Cardiac septum (tissue), 1 donor: ENCODE results near the gene PKMYT1. TPM values are rescaled to one million over a fixed set of nuclear protein-coding genes. Genes with fewer than 3 reads are reported as not detected.

Experiments
- DNase-seq: peaks from one replicate; pipeline ENCODE4 v3.0.0-alpha.2; 2020; ENCODE audit warnings: low spot score
- intact Hi-C: fragments of 100-400 bp; cut with DNase I; formaldehyde crosslinking; loops from one replicate; pipeline ENCODE4 v1.14.0; 2022
- total RNA-seq: library from RNA; stranded (reverse); fragmentation: NEBNext Ultra II Directional; extraction: Animal tissue kit (Norgen Biotek cat#: 25700); gene quantifications from one replicate; pipeline ENCODE4 v1.2.1, GENCODE V29; 2021
- donor health status: DM: no; HTN: no; CAD: no.

PKMYT1 gene
- total RNA-seq, 1 donor from 2014 or later = 1.8 TPM

DNA sequence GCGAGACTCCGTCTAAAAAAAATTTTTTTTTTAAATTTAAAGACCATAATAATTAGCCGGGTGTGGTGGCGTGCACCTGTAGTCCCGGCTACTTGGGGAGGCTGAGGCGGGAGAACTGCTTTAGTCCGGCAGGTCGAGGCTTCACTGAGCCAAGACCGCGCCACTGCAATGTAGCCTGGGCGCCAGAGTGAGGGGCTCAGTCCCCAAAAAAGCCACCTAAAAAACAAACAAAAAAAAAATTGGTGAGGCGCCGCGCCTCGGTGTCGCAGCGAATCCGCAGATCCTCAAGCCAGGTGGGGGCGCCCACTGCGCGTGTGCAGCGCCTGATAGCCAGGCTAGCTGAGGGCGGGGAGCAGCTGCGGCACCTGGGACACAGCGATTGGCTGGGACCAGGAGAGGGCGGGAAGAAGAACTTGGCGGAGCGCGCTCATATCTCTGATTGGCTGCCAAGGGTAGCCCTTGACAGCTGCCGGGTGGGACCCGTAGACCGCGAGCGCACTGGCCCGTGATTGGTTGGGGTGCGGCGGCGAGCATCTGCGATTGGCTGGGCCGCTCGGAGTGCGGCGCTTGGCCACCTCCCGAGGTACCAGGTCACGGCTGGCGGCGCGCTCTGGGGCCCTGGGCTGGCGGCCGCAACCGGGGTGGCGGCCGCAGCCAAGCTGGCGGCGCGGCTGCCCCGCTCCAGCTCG, 23.5 kb upstream of the PKMYT1 start:
- peak; percentile 99 for DNase-seq
- intact Hi-C loops = loop anchor here (2.0 kb wide), 1 partner anchor 17 kb away; the partner anchor contains the start of gene TNFRSF12A

DNA sequence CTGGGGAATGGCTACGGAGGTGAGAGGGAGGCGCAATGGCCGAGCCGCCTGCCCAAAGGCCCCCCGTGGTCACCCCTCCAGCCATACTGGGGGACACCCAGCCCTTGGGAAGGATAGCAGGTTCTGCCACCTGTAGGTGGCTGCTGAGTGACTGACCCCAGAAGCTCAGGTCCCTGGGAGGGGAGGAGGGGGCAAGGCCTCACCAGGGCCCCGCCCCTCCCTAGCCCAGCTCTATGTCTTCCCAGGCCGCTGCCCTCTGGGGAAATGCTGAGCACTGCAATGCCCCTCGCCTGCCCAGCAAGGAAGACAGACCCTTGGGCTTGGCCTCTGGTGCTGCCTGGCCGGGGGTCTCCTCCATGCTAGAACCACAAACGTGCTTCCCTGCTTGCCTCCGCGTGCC, 21.1 kb upstream of the PKMYT1 start:
- intact Hi-C loops = no loop called here
- no peak for DNase-seq

DNA sequence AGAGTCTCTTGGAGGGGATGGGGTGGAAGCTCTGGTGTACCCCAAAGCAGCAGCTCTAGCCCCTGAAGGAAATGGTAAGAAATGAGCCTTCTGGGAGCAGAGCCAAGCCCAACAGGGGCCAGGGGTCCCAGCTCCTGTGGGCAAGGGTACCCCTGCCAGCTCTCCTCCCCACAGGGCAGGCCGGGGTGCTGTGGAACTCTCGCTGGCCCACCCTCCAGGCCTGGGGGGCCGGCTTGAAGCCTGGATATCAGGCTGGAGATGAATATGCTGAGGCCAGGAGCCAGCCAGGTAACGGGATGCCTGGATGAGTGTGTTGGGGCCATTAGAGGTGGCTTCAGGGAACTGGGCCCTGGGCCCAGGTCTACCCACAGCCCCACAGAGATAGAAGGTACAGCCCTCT, 20.3 kb upstream of the PKMYT1 start:
- no peak for DNase-seq
- intact Hi-C loops = no loop called here

DNA sequence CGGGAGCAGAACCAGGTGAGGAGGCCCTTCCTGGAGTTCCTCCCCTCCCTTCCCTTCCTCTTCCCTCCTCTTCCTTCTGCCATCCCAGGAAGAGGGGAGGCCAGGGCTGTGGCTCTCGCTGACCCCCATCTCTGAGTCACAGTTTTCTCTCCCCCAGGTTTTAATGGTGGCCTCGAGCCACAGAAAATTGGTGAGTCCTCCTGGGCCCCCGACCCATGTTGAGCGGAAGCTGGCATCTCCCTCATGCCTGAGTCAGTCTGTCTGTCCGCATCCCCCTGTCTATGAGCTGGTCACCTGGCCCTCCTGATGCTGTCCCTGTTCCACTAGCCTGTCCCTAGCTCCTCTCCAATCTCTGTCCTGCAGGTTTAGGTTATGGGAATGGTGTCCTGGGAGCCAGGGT, 19.7 kb upstream of the PKMYT1 start:
- no peak for DNase-seq
- intact Hi-C loops = no loop called here

DNA sequence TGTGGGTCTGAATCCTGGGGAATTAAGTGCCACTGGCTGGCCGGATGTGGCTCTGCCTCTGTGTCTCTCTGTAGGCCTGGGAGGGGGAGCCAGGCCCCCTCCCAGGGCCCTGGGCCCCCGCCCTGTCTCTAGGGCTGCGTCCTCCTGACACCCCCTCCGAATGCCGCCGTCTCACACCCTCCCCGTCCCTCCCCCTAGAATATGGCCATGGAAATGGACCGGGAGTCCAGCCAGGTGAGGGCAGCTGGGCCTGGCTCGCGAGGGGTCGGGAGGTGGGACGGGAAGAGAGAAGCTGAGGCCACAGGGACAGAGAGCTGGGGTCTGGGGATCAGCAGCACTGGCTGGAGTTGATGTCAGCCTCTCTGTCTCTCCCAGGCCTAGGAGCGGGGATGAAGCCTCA, 16.1 kb upstream of the PKMYT1 start:
- no peak for DNase-seq
- intact Hi-C loops = no loop called here

DNA sequence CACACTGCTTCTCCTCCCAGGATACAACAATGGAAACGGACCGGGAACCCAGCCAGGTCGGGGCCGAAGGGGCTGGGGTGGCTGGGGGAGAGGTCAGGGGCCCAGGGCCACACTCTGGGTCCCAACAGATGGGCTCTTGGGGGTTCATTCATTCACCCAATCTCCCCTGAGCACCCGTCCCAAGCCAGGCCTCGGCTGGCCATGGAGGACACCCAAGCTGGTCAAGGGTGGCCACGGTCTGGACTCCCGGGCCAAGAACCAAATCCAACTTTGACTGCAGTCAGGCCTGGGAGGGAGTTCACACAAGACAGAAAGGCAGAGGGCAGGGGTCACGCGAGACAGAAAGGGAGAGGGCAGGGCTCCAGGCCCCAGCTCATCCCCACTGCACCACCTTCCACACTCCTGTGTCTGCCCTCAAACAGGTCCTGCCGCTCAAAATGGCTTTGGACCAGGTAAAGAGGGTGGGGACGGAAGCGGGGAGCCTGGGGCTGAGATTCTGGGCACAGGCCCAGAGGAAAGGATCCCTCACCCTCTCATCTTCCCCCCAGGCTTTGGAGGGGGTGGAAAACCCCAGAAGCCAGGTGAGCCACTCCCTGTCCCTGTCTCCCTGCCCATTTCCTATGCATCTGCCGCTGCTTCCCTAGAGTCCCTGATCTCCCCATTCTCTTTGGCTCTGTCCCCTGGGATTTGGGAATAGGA, 12.3 kb upstream of the PKMYT1 start:
- no peak for DNase-seq
- intact Hi-C loops = no loop called here

DNA sequence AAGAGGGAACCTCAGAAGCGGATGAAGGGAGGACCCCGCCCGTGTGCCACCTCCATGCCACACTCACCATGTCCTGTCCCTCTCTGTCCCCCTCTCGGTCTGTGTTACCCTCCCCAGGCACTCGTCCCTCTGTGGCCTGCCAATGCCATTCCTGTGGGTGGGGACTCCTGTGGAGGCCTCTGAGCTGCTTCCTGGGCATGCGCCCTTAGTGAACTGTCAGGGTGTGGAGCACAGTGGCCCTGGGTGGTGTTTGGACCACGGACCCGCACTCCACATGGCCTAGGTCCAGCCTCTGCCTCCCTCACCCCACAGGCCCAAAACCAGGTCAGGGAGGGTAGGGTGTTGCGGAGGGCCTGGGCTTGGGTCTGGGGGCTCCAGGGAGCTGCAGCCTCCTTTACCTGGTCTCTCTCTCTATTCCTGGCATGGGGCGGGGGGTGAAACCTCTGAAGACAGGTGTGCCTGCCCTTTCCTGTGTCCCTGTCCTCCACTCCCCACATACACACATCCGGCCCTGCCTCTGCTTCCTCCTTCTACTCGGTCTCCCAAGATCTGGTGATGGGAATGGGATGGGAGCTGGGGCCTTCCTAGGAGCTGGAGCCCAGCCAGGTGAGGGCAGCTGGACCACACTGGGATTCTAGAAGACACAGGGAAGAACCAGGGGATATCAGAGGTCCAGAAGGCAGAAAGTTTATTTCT, 11.5 kb upstream of the PKMYT1 start:
- intact Hi-C loops = no loop called here
- DNase-seq = no peak

DNA sequence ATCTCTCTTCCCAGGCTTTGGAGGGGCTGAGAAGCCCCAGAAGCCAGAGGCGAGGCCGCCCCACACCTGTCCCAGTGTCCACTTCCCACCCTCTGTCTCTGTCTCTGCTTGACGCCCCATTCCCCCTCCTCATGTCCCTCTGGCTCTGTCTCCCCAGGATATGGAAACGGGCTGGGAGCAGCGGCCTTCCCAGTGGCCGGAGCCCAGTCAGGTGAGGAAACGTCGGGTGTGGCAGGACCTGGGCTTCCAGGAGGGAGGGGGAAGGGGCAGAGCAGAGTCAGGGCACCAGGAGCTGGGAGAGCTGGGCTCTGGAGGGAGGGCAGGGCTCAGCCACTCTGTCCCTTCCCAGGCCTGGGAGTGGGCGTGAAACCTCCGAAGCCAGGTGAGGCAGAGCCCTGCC, 10.6 kb upstream of the PKMYT1 start:
- intact Hi-C loops = no loop called here
- DNase-seq = no peak

DNA sequence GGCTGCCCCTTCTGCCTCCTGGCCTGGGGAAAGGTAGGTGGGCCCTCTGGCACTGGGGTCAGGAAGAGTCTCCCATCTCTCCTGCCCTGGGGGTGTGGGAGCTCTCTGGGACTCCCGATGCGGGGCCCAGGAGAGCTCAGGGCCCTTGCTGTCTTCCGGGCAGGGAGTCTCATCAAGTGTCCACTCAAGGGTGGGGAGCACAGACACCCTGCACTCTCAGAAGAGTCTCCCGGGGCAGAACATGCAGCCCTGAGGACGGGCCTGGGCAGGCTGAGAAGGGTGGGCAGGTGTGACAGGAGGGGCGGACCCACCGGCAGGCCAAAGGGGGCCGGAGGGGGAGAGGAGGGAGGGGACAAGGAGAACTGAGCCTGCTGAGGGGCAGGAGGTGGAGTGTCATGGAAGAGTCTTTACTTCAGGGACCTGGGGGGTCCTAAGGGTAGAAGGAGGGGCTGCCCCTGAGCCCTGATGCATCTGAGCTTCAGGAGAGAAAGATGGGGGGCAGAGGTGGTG, 8.4 kb upstream of the PKMYT1 start:
- intact Hi-C loops = no loop called here
- DNase-seq = no peak

DNA sequence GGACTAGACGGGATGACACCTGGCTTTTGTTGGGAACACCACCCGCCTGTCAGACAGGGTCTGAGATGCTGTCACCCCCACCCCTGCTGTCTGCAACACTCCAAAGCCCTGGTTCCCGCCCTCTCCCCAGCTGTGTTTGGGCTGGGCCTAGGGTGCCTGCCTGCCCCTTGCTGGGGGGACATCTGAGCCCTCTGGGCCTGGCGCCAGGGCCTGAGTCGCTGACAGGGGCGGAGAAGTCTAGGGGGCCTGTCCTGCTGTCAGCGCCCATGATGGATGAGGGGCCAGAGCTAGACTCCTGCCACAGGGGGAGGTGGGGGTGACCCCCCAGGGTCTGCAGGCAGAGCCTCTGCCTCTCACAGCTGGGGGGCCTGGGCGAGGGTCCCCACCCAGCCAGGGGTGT, 7.6 kb upstream of the PKMYT1 start:
- intact Hi-C loops = no loop called here

DNA sequence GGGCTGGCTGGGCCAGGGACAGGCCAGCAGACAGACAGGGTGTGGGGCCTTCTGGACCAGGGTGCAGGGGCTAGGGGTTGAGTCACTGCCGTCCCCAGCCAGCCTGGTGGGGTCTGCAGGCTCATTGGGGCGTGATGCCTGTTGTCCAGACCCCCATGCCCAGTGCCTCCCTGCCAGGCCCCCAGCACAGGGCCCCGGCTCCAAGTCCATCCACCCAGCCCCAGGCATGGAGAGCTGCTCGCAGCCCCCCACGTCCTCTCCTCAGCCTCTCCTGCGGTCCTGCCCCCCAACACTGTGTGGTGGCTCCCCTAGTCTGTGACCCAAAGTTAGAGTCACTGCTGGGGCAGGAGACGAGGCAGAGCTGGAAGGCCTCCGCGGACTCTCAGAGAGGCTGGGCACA, 7.0 kb upstream of the PKMYT1 start:
- intact Hi-C loops = no loop called here
- no peak for DNase-seq

More for the DNA sequence above, 7.6 kb upstream of the PKMYT1 start:
- no peak for DNase-seq

DNA sequence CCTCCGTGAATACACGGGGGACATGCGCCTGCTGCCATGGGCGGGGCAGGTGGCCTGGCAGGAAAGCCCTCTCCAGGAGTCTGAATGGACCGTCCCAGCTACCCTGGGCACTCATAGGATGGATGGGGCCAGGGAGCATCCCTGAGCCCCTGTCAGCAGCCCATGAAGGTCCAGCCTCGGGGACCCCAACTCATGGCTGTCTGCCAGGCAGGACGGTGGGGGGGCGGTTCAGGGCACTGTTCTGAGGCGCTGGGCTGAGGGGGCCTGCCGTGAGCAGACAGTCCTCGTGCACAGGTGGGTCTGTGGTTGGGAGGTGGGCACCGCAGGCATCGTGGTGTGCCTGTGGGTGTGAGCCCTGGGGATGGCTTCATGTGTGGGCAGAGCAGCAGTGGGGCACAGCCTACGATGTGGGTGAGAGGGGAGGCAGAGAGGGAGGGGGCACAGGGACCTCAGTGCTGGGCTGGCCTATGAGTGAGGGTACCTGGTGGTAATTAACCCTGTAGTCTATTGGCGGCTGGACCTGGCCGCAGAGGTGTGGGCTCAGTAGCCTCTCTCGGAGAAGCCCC, 6.5 kb upstream of the PKMYT1 start:
- intact Hi-C loops = no loop called here
- no peak for DNase-seq

DNA sequence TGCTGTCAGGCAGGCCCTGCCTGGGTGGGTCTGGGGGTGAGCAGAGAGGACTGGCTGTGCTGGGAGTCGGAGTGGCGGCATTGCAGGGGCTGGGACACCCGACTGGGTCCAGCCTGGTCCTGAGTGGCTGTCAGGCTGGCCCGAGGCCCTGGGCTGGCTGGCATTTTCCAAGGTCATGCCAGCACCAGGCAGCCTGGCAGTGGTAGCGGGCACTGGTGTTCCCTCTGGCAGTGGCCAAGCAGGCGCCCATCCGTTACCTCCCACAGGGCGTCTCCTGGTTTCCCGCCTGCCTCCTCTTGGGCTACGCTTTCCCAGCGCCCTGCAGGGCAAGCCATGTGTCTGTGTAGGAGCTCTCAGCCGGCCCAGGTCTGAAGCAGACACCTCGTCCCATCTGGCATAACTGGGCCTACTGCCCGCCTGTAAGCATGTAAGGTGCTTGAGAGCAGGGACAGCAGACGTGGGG, 5.7 kb upstream of the PKMYT1 start:
- peak; percentile 83 for DNase-seq
- intact Hi-C loops = no loop called here

DNA sequence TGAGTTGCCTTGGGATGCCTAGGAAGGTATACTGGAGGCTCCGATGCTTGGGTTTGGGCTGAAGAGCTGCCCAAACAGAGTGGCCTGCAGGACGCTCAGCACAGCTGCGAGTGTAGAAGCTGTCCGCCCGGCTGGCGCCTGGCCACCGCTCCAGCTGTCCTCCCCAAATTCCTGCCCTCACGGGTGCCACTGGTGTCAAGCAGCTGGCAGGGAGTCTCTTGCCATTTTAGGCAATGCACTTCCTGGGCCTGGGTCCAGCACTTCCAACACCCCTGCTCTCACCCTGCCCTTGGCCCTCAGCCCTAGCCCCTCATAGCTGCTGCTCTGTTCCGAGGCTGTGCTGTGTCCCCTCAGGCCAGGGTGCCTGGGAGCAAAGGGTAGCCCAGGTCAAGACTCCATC, 5.2 kb upstream of the PKMYT1 start:
- no peak for DNase-seq

DNA sequence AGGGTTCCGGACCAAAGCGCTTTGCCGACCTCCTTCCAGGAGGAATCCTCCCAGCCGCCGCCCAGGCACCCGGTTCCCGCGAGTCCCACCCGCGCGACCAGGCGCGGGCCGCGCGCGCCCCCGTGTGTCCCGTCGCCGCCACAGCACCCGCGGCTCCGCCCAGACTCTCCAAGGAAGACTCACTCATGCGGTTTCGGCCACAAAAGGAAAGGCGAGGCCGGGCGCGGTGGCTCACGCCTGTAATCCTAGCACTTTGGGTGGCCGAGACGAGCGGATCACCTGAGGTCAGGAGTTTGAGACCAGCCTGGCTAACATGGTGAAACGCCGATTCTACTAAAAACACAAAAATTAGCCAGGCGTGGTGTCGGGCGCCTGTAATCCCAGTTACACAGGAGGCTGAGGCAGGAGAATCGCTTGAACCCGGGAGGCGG, 3.5 kb upstream of the PKMYT1 start:
- intact Hi-C loops = no loop called here
- peak; percentile 91 for DNase-seq

More for the DNA sequence above, 5.2 kb upstream of the PKMYT1 start:
- intact Hi-C loops = no loop called here

DNA sequence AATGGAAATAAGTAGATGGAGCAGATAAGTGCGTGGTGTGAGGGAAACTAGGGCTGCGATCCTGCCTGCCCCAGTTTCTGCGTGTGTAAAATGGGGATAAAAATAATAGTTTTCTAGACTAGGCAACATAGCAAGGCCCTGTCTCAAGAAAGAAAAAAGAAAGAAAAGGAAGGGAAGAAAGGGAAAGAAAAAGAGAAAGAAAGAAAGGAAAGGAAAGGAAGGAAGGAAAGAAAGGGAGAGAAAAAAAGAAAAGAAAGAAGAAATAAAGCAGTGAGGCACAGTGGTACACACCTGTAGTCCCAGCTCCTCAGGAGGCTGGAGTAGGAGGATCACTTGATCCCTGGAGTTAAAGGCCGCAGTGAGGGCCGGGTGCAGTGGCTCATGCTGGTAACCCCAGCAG, 2.2 kb upstream of the PKMYT1 start:
- intact Hi-C loops = no loop called here
- no peak for DNase-seq

DNA sequence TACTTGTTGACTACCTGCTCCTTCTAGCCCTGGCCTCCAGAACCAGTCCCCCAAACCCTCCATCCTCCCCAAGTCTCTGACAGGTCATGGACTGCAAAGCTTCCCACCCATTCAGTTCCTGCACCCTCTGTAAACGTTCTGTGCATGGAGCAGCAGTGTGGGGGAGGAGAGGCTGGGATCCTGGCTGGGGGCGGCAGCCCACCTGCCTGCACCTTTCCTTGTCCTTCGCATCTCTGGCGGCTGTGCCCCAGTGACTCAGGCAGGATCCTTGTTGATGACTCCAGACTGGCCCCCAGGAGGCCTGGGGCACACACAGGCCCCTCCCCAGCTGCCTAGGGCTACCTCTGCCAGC, 1.6 kb upstream of the PKMYT1 start:
- intact Hi-C loops = no loop called here

DNA sequence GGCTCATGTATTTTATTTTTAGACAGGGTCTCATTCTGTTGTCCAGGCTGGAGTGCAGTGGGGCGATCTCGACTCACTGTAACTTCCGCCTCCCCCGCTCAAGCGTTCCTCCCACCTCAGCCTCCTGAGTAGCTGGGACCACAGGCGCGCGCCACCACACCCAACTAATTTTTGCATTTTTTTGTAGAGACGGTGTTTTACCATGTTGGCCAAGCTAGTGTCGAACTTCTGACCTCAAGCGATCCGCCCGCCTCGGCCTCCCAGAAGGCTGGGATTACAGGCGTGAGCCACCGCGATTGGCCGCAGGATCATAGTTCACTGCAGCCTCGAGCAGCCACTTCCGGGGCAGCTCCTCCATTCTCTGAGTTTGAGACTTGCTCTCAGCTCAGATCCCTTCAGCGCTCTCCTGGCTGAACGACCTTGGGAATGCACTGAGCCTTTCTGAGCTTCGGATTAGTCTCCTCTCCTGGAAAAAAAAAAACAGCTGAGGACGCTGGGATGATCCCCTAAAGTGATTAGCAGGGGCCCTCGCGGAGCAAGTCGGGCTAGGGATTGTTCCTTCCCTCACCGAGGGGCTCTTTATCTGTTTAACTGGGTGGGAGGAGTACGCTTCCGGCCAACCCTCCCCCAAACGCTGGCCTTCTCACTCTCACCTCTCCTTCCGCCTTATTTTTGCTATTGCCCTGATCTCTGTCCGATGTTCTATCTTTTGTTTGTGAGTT, 1.1 kb upstream of the PKMYT1 start:
- DNase-seq = no peak
- intact Hi-C loops = no loop called here

More for the DNA sequence above, 1.6 kb upstream of the PKMYT1 start:
- no peak for DNase-seq

DNA sequence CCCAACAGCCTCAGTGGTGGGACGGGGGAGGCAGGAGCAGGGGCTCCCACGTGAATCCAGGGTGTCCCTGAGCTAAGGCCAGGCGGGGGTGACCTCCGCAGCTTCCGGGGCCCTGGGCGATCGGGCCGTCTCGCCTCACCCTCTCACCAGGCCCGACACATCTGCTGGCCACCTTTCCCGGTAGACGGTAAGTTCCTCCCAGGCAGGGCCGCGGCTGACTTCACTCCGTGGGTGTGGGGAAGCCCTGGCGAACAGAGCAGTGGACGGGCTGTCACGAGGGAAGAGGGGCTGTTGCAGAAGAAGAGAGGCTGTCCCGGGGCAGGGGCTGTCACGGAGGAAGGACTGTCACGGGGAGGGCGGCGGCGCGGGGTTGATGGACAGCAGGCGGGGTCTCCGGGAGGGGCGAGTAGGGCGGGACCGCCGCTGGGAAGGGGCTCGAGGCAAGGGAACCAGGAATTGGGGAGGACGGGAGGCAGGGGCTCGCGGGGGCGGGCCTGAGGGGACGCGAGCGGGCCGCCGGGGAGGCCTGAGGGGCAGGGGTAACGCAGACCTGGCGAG, 498 bp downstream of the PKMYT1 start:
- DNase-seq = no peak
- intact Hi-C loops = no loop called here
